Measurements from ENCODE around the gene ARHGDIG. TPM values are rescaled to one million over a fixed set of nuclear protein-coding genes. Genes with fewer than 3 reads are reported as not detected.
A peak's percentile ranks its signal among the peaks of the same experiment; 100 is the strongest.

The ARHGDIG gene
- total RNA-seq, 1 experiment from 2014 or later = 5.9 TPM

GRCh38 chr16:280991-281659, 734 bp downstream of the ARHGDIG start:
- Histone ChIP-seq H3K79me1 (ENCODE audit: insufficient read depth, low read depth, low read length, poor library complexity, severe bottlenecking) (no peaks in the 10 kb centered on the region), H3K9me3 (ENCODE audit: control insufficient read depth, low read depth, low read length) (no peaks in the 10 kb centered on the region), H2AK5ac (ENCODE audit: insufficient read length, low read length) (no peak overlapping the region), H3K27ac (ENCODE audit: insufficient read length, low read depth, low read length) (no peak overlapping the region), H2BK15ac (ENCODE audit: low read depth, low read length) (no peak overlapping the region), H4K20me1 (ENCODE audit: control insufficient read depth, insufficient read depth, insufficient read length) (no peaks in the 10 kb centered on the region), H3T11ph (ENCODE audit: low read length) (no peak overlapping the region), H2AFZ (ENCODE audit: low read length) (no peak overlapping the region), H2BK20ac (ENCODE audit: low read depth, low read length, poor library complexity, severe bottlenecking) (no peak overlapping the region), H3K9ac (ENCODE audit: extremely low read depth, insufficient read length, low read length) (no peak overlapping the region), H2BK12ac (ENCODE audit: insufficient read length, low read depth, low read length) (no peak overlapping the region), H4K5ac (ENCODE audit: insufficient read length, low read depth, low read length) (no peak overlapping the region), H2BK5ac (ENCODE audit: insufficient read length, low read length) (no peak overlapping the region), H3K4ac (ENCODE audit: low read depth, low read length) (no peak overlapping the region), H3K14ac (ENCODE audit: insufficient read depth, low read length) (no peak overlapping the region; the same call in 1 of the 2 replicates), H4K91ac (ENCODE audit: insufficient read length, low read depth, low read length) (no peak overlapping the region), H2BK120ac (ENCODE audit: low read depth, low read length, poor library complexity, severe bottlenecking) (no peak overlapping the region), H3K4me2 (ENCODE audit: insufficient read depth, insufficient read length, low read length) (no peak overlapping the region), H4K8ac (replicated peaks; ENCODE audit: insufficient read length, low read depth, low read length) (no peak overlapping the region), H3K79me2 (ENCODE audit: insufficient read depth, low read length) (no peaks in the 10 kb centered on the region), H3K18ac (ENCODE audit: insufficient read length, low read depth, low read length) (no peak overlapping the region), H3K23ac (ENCODE audit: insufficient read length, low read depth, low read length) (no peak overlapping the region), H3K27me3 (ENCODE audit: insufficient read depth, low read length) (peaks cover 3% of the 10 kb centered on the region; the same call in 1 of the 2 replicates), H3K4me1 (ENCODE audit: insufficient read depth, low read length) (no peaks in the 10 kb centered on the region), H3K56ac (ENCODE audit: insufficient read length, low read depth, low read length) (no peak overlapping the region), H3K23me2 (ENCODE audit: insufficient read length, low read depth, low read length, poor library complexity, severe bottlenecking) (peaks cover 3% of the 10 kb centered on the region)
- Mint-ChIP-seq H3K36me3 (ENCODE audit: insufficient read depth in 1 of 3, low read depth in 3 of 3) (peaks cover 0 to under 1% (median under 1%) of the 10 kb centered on the region in 3 experiments; a peak in 3 of 7 replicates), H3K27ac (no peak overlapping the region), H3K27me3 (ENCODE audit: low read depth) (peaks cover 50% of the 10 kb centered on the region), H3K9me3 (peaks cover 0 to 5% of the 10 kb centered on the region in 2 experiments; a peak in 1 of 5 replicates), H3K4me1 (no peaks in the 10 kb centered on the region), H3K4me3 (peak overlapping the region; percentile 58 to 78)
- WGBS (ENCODE audit: extremely low coverage, insufficient read length, low lambda C conversion rate) = no CpG with 5 or more reads among the region's 27 CpGs
- no peak for DNase-seq
- TF ChIP-seq, protein P1, sequence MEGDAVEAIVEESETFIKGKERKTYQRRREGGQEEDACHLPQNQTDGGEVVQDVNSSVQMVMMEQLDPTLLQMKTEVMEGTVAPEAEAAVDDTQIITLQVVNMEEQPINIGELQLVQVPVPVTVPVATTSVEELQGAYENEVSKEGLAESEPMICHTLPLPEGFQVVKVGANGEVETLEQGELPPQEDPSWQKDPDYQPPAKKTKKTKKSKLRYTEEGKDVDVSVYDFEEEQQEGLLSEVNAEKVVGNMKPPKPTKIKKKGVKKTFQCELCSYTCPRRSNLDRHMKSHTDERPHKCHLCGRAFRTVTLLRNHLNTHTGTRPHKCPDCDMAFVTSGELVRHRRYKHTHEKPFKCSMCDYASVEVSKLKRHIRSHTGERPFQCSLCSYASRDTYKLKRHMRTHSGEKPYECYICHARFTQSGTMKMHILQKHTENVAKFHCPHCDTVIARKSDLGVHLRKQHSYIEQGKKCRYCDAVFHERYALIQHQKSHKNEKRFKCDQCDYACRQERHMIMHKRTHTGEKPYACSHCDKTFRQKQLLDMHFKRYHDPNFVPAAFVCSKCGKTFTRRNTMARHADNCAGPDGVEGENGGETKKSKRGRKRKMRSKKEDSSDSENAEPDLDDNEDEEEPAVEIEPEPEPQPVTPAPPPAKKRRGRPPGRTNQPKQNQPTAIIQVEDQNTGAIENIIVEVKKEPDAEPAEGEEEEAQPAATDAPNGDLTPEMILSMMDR (conservative IDR thresholded peaks at IDR 0.05) = no peak

Measured in H9 (cell line).